ENCODE measurements around the gene LASP1.

The LASP1 gene

DNA sequence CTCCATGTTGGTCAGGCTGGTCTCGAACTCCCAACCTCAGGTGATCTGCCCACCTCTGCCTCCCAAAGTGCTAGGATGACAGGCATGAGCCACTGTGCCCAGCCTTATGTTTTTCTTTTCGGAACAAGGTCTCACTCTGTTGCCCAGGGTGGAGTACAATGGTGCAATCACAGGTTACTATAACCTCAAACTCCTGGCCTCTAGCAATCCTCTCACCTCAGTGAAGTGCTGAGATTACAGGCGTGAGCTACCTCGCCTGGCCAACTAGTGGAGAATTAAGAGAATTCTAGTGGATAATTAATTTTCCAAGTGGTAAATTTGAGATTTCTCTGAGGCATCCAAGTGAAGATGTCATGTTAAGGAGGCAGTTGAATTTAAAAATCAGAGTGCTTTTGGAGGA, 100.3 kb downstream of the LASP1 start:
- TF ChIP-seq, protein P1, sequence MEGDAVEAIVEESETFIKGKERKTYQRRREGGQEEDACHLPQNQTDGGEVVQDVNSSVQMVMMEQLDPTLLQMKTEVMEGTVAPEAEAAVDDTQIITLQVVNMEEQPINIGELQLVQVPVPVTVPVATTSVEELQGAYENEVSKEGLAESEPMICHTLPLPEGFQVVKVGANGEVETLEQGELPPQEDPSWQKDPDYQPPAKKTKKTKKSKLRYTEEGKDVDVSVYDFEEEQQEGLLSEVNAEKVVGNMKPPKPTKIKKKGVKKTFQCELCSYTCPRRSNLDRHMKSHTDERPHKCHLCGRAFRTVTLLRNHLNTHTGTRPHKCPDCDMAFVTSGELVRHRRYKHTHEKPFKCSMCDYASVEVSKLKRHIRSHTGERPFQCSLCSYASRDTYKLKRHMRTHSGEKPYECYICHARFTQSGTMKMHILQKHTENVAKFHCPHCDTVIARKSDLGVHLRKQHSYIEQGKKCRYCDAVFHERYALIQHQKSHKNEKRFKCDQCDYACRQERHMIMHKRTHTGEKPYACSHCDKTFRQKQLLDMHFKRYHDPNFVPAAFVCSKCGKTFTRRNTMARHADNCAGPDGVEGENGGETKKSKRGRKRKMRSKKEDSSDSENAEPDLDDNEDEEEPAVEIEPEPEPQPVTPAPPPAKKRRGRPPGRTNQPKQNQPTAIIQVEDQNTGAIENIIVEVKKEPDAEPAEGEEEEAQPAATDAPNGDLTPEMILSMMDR (IDR thresholded peaks at IDR 0.05; ENCODE audit: insufficient read depth, low read length, missing control alignments): no peak
- POLR2A ChIA-PET: no interaction called here
- H3K4me3 ChIP-seq (ENCODE audit: low read depth, low read length): no peak overlapping the region
- DNase-seq (ENCODE audit: low read depth, low spot score): no peak
- CTCF ChIA-PET: interaction anchor here (3.9 kb wide), 1 partner anchor 14 kb away, joined by 18 read pairs; no protein-coding TSS in a partner anchor

- TF ChIP-seq, protein P1 (IDR thresholded peaks at IDR 0.05; ENCODE audit: insufficient read depth, low read length, missing control alignments): no peak
- ChIA-PET CTCF (interaction anchor here (0.6 to 3.9 kb wide), 3 partner anchors 13 to 183 kb away, joined by 4 to 18 read pairs (median 4); no protein-coding TSS in a partner anchor), POLR2A (no interaction called here)
- no peak overlapping the region for H3K4me3 ChIP-seq (ENCODE audit: low read depth, low read length)
- no peak for DNase-seq (ENCODE audit: low read depth, low spot score)
These were observed 100.9 kb downstream of the LASP1 start for GRCh38 chr17:38970804-38971203.
